ENCODE data around the gene EML4.

The EML4 gene

GRCh38 chr2:42192652-42193566 lies 23.8 kb downstream of the EML4 start:
- Histone ChIP-seq H3K9me3 (ENCODE audit: control insufficient read depth in 5 of 5, low read length in 5 of 5) (no peaks in the 10 kb centered on the region), H3K27ac (ENCODE audit: low read depth, low read length) (no peak overlapping the region), H3K4me1 (ENCODE audit: control insufficient read depth in 5 of 5, insufficient read depth in 5 of 5, low read length in 5 of 5) (peaks cover 0 to 17% (median 16%) of the 10 kb centered on the region in 5 donors)

DNA sequence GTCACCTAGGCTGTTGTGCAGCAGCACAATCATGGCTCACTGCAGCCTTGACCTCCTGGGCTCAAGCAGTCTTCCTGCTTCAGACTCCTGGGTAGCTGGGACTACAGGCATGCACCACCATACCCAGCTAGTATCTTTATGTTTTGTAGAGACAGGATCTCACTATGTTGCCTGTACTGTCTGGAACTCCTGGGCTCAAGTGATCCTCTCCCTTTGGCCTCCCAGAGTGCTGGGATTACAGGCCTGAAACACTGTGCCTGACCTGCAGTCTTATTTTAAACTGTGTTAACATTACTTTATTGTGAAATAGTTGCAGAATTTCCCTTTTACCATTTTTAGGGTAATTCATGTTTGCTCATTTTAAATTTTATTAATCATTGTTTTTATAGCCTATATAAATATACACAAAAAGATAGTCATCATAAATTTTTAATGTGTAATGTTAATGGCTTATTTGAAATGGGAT lies 24.6 kb downstream of the EML4 start:
- Histone ChIP-seq H3K27ac (ENCODE audit: low read depth, low read length) (peak overlapping the region; percentile 12), H3K36me3 (ENCODE audit: control insufficient read depth in 5 of 5, insufficient read depth in 5 of 5, low read length in 5 of 5) (no peaks in the 10 kb centered on the region), H3K27me3 (ENCODE audit: control insufficient read depth in 5 of 5, insufficient read depth in 4 of 5, low read length in 5 of 5) (no peaks in the 10 kb centered on the region), H3K4me1 (ENCODE audit: control insufficient read depth in 5 of 5, insufficient read depth in 5 of 5, low read length in 5 of 5) (peaks cover 0 to 17% (median 16%) of the 10 kb centered on the region in 5 donors), H3K9me3 (ENCODE audit: control insufficient read depth in 5 of 5, low read length in 5 of 5) (no peaks in the 10 kb centered on the region), H3K9ac (ENCODE audit: low read length in 5 of 5) (peak overlapping the region in 1 of 5 donors; percentile 24), H3K4me3 (ENCODE audit: low read depth in 1 of 5, low read length in 5 of 5) (no peak overlapping the region)

More at GRCh38 chr2:42192652-42193566, 23.8 kb downstream of the EML4 start:
- Histone ChIP-seq H3K27me3 (ENCODE audit: control insufficient read depth in 5 of 5, insufficient read depth in 4 of 5, low read length in 5 of 5) (no peaks in the 10 kb centered on the region), H3K9ac (ENCODE audit: low read length in 5 of 5) (no peak overlapping the region), H3K36me3 (ENCODE audit: control insufficient read depth in 5 of 5, insufficient read depth in 5 of 5, low read length in 5 of 5) (no peaks in the 10 kb centered on the region), H3K4me3 (ENCODE audit: low read depth in 1 of 5, low read length in 5 of 5) (no peak overlapping the region)

GRCh38 chr2:42194428-42194827 lies 25.3 kb downstream of the EML4 start:
- Histone ChIP-seq H3K36me3 (ENCODE audit: control insufficient read depth in 5 of 5, insufficient read depth in 5 of 5, low read length in 5 of 5) (no peaks in the 10 kb centered on the region), H3K27me3 (ENCODE audit: control insufficient read depth in 5 of 5, insufficient read depth in 4 of 5, low read length in 5 of 5) (no peaks in the 10 kb centered on the region), H3K4me3 (ENCODE audit: low read depth in 1 of 5, low read length in 5 of 5) (no peak overlapping the region), H3K9me3 (ENCODE audit: control insufficient read depth in 5 of 5, low read length in 5 of 5) (no peaks in the 10 kb centered on the region), H3K9ac (ENCODE audit: low read length in 5 of 5) (no peak overlapping the region), H3K4me1 (ENCODE audit: control insufficient read depth in 5 of 5, insufficient read depth in 5 of 5, low read length in 5 of 5) (peaks cover 0 to 17% (median 16%) of the 10 kb centered on the region in 5 donors), H3K27ac (ENCODE audit: low read depth, low read length) (no peak overlapping the region)

- H3K27me3 ChIP-seq (ENCODE audit: control insufficient read depth in 5 of 5, insufficient read depth in 4 of 5, low read length in 5 of 5), result no peaks in the 10 kb centered on the region
- no peak overlapping the region for H3K27ac ChIP-seq (ENCODE audit: low read depth, low read length)
- no peak overlapping the region for H3K9ac ChIP-seq (ENCODE audit: low read length in 5 of 5)
- peaks cover 0 to 22% (median 18%) of the 10 kb centered on the region in 5 donors for H3K4me1 ChIP-seq (ENCODE audit: control insufficient read depth in 5 of 5, insufficient read depth in 5 of 5, low read length in 5 of 5)
- H3K4me3 ChIP-seq (ENCODE audit: low read depth in 1 of 5, low read length in 5 of 5), result no peak overlapping the region
- no peaks in the 10 kb centered on the region for H3K36me3 ChIP-seq (ENCODE audit: control insufficient read depth in 5 of 5, insufficient read depth in 5 of 5, low read length in 5 of 5)
- H3K9me3 ChIP-seq (ENCODE audit: control insufficient read depth in 5 of 5, low read length in 5 of 5), result no peaks in the 10 kb centered on the region
Observed at GRCh38 chr2:42195559-42195958, 26.4 kb downstream of the EML4 start.

GRCh38 chr2:42196070-42196402 lies 26.9 kb downstream of the EML4 start:
- Histone ChIP-seq H3K9me3 (ENCODE audit: control insufficient read depth in 5 of 5, low read length in 5 of 5) (no peaks in the 10 kb centered on the region), H3K36me3 (ENCODE audit: control insufficient read depth in 5 of 5, insufficient read depth in 5 of 5, low read length in 5 of 5) (no peaks in the 10 kb centered on the region), H3K27me3 (ENCODE audit: control insufficient read depth in 5 of 5, insufficient read depth in 4 of 5, low read length in 5 of 5) (no peaks in the 10 kb centered on the region), H3K9ac (ENCODE audit: low read length in 5 of 5) (no peak overlapping the region), H3K4me1 (ENCODE audit: control insufficient read depth in 5 of 5, insufficient read depth in 5 of 5, low read length in 5 of 5) (peaks cover 0 to 26% (median 22%) of the 10 kb centered on the region in 5 donors), H3K4me3 (ENCODE audit: low read depth in 1 of 5, low read length in 5 of 5) (no peak overlapping the region), H3K27ac (ENCODE audit: low read depth, low read length) (no peak overlapping the region)

- Histone ChIP-seq H3K4me1 (ENCODE audit: control insufficient read depth in 5 of 5, insufficient read depth in 5 of 5, low read length in 5 of 5) (peaks cover 0 to 26% (median 23%) of the 10 kb centered on the region in 5 donors), H3K36me3 (ENCODE audit: control insufficient read depth in 5 of 5, insufficient read depth in 5 of 5, low read length in 5 of 5) (no peaks in the 10 kb centered on the region), H3K27ac (ENCODE audit: low read depth, low read length) (no peak overlapping the region), H3K27me3 (ENCODE audit: control insufficient read depth in 5 of 5, insufficient read depth in 4 of 5, low read length in 5 of 5) (no peaks in the 10 kb centered on the region), H3K9me3 (ENCODE audit: control insufficient read depth in 5 of 5, low read length in 5 of 5) (no peaks in the 10 kb centered on the region), H3K4me3 (ENCODE audit: low read depth in 1 of 5, low read length in 5 of 5) (no peak overlapping the region), H3K9ac (ENCODE audit: low read length in 5 of 5) (no peak overlapping the region)
Observed at GRCh38 chr2:42196403-42197267, 27.5 kb downstream of the EML4 start.

DNA sequence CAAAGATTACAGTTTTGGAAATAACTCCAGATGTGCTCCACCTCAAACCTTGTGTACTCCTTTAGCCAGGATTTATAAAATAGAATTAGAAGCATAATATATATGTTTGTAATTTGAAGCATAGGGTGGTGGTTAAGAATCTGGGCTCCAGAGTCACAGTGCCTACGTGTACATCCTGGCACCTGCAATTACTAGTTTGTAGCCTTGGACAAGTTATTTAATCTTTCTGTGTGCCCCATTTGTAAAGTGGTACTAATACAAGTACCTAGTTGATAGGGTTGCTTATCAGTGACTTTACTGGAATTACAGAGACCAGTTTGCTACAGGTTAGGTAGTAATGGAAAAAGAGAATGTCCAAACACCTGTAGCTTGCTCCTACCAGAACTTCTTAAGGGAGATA lies 28.6 kb downstream of the EML4 start:
- H3K4me1 ChIP-seq (ENCODE audit: control insufficient read depth in 5 of 5, insufficient read depth in 5 of 5, low read length in 5 of 5), result peaks cover 0 to 26% (median 23%) of the 10 kb centered on the region in 5 donors
- H3K9me3 ChIP-seq (ENCODE audit: control insufficient read depth in 5 of 5, low read length in 5 of 5), result no peaks in the 10 kb centered on the region
- no peaks in the 10 kb centered on the region for H3K27me3 ChIP-seq (ENCODE audit: control insufficient read depth in 5 of 5, insufficient read depth in 4 of 5, low read length in 5 of 5)
- no peak overlapping the region for H3K27ac ChIP-seq (ENCODE audit: low read depth, low read length)
- no peak overlapping the region for H3K9ac ChIP-seq (ENCODE audit: low read length in 5 of 5)
- H3K4me3 ChIP-seq (ENCODE audit: low read depth in 1 of 5, low read length in 5 of 5), result no peak overlapping the region
- no peaks in the 10 kb centered on the region for H3K36me3 ChIP-seq (ENCODE audit: control insufficient read depth in 5 of 5, insufficient read depth in 5 of 5, low read length in 5 of 5)

DNA sequence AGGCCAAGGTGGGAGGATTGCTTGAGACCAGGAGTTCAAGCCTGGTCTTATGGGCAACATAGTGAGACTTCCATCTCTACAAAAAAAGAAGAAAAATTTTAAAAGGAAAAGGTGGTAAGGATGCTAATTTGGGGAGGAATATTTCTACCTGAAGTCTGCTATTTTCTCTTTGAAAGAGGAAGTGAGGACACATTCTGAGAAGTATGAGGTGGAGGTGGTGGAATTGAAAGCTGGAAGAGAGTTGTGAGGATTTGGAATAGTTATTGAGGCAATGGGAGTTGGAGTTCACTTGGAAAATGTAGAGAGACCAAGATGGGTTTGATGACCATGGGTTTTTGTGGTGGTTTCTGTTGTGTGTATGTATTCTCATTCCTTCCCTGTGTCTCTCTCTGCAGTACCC lies 29.3 kb downstream of the EML4 start:
- H3K4me1 ChIP-seq (ENCODE audit: control insufficient read depth in 5 of 5, insufficient read depth in 5 of 5, low read length in 5 of 5), result peaks cover 0 to 23% (median 18%) of the 10 kb centered on the region in 5 donors
- H3K4me3 ChIP-seq (ENCODE audit: low read depth in 1 of 5, low read length in 5 of 5), result no peak overlapping the region
- H3K27ac ChIP-seq (ENCODE audit: low read depth, low read length), result no peak overlapping the region
- H3K27me3 ChIP-seq (ENCODE audit: control insufficient read depth in 5 of 5, insufficient read depth in 4 of 5, low read length in 5 of 5), result no peaks in the 10 kb centered on the region
- H3K9ac ChIP-seq (ENCODE audit: low read length in 5 of 5), result no peak overlapping the region
- H3K36me3 ChIP-seq (ENCODE audit: control insufficient read depth in 5 of 5, insufficient read depth in 5 of 5, low read length in 5 of 5), result no peaks in the 10 kb centered on the region
- no peaks in the 10 kb centered on the region for H3K9me3 ChIP-seq (ENCODE audit: control insufficient read depth in 5 of 5, low read length in 5 of 5)

GRCh38 chr2:42199002-42199401 lies 29.8 kb downstream of the EML4 start:
- peaks cover 0 to 18% (median 13%) of the 10 kb centered on the region in 5 donors for H3K4me1 ChIP-seq (ENCODE audit: control insufficient read depth in 5 of 5, insufficient read depth in 5 of 5, low read length in 5 of 5)
- H3K9me3 ChIP-seq (ENCODE audit: control insufficient read depth in 5 of 5, low read length in 5 of 5), result no peaks in the 10 kb centered on the region
- H3K9ac ChIP-seq (ENCODE audit: low read length in 5 of 5), result no peak overlapping the region
- no peaks in the 10 kb centered on the region for H3K27me3 ChIP-seq (ENCODE audit: control insufficient read depth in 5 of 5, insufficient read depth in 4 of 5, low read length in 5 of 5)
- no peaks in the 10 kb centered on the region for H3K36me3 ChIP-seq (ENCODE audit: control insufficient read depth in 5 of 5, insufficient read depth in 5 of 5, low read length in 5 of 5)
- H3K27ac ChIP-seq (ENCODE audit: low read depth, low read length), result no peak overlapping the region
- H3K4me3 ChIP-seq (ENCODE audit: low read depth in 1 of 5, low read length in 5 of 5), result no peak overlapping the region

GRCh38 chr2:42199626-42200025 lies 30.5 kb downstream of the EML4 start:
- Histone ChIP-seq H3K9me3 (ENCODE audit: control insufficient read depth in 5 of 5, low read length in 5 of 5) (no peaks in the 10 kb centered on the region), H3K4me1 (ENCODE audit: control insufficient read depth in 5 of 5, insufficient read depth in 5 of 5, low read length in 5 of 5) (peaks cover 0 to 18% (median 13%) of the 10 kb centered on the region in 5 donors), H3K27me3 (ENCODE audit: control insufficient read depth in 5 of 5, insufficient read depth in 4 of 5, low read length in 5 of 5) (no peaks in the 10 kb centered on the region), H3K4me3 (ENCODE audit: low read depth in 1 of 5, low read length in 5 of 5) (no peak overlapping the region), H3K27ac (ENCODE audit: low read depth, low read length) (no peak overlapping the region), H3K36me3 (ENCODE audit: control insufficient read depth in 5 of 5, insufficient read depth in 5 of 5, low read length in 5 of 5) (no peaks in the 10 kb centered on the region), H3K9ac (ENCODE audit: low read length in 5 of 5) (no peak overlapping the region)

Data from subcutaneous abdominal adipose tissue (tissue), 5 donors.